ENCODE results near the gene NFE2L1.
"Not testable (repeated sequence)": the region's sequence is repeated elsewhere in the genome, so short reads cannot be mapped to it uniquely, and the experiment has no call there.

NFE2L1 gene

GRCh38 chr17:48047741-48048383 is at the start of gene NFE2L1:
NFE2L1 (plus strand) TSS chr17:48048359; CDS start chr17:48051119, 2,760 bp downstream.
- peak; percentile 100 for DNase-seq

- DNase-seq: peak; percentile 26
Measured at GRCh38 chr17:47999582-47999981, 48.6 kb upstream of the NFE2L1 start.

- no peak for DNase-seq
Measured at GRCh38 chr17:48001197-48001596, 47.0 kb upstream of the NFE2L1 start.

GRCh38 chr17:48001657-48002056 is 46.5 kb upstream of the NFE2L1 start:
- DNase-seq: not testable (repeated sequence)

- peak; percentile 72 for DNase-seq
Measured at GRCh38 chr17:48002266-48002915, 45.8 kb upstream of the NFE2L1 start.

- no peak for DNase-seq
Measured at GRCh38 chr17:48002916-48003416, 45.2 kb upstream of the NFE2L1 start.

GRCh38 chr17:48003417-48004151 is 44.6 kb upstream of the NFE2L1 start:
- no peak for DNase-seq

GRCh38 chr17:48004983-48005382 is 43.2 kb upstream of the NFE2L1 start:
- no peak for DNase-seq

GRCh38 chr17:48006936-48007709 is 41.0 kb upstream of the NFE2L1 start:
- no peak for DNase-seq

- no peak for DNase-seq
Measured at GRCh38 chr17:48010193-48010592, 38.0 kb upstream of the NFE2L1 start.

- peak; percentile 71 for DNase-seq
Measured at GRCh38 chr17:48011405-48012150, 36.6 kb upstream of the NFE2L1 start.

- DNase-seq: peak; percentile 50
Measured at GRCh38 chr17:48012151-48012520, 36.0 kb upstream of the NFE2L1 start.

GRCh38 chr17:48012654-48013053 is 35.5 kb upstream of the NFE2L1 start:
- DNase-seq: no peak

GRCh38 chr17:48013876-48014594 is 34.1 kb upstream of the NFE2L1 start:
- DNase-seq: no peak

GRCh38 chr17:48014595-48015111 is 33.5 kb upstream of the NFE2L1 start:
- no peak for DNase-seq

GRCh38 chr17:48016112-48016511 is 32.0 kb upstream of the NFE2L1 start:
- no peak for DNase-seq

- not testable (repeated sequence) for DNase-seq
Measured at GRCh38 chr17:48017817-48018158, 30.4 kb upstream of the NFE2L1 start.

- no peak for DNase-seq
Measured at GRCh38 chr17:48021934-48022333, 26.2 kb upstream of the NFE2L1 start.

- no peak for DNase-seq
Measured at GRCh38 chr17:48022901-48023300, 25.3 kb upstream of the NFE2L1 start.

- DNase-seq: peak; percentile 82
Measured at GRCh38 chr17:48023400-48024148, 24.6 kb upstream of the NFE2L1 start.
